Measurements from ENCODE around the gene PPHLN1. TPM values are rescaled to one million over a fixed set of nuclear protein-coding genes. Genes with fewer than 3 reads are reported as not detected.

The PPHLN1 gene
- total and polyA plus RNA-seq, 7 donors: 25.7 to 52.9 (median 28.9) TPM

- no peaks in the 10 kb centered on the region for H3K4me1 ChIP-seq
- no peak overlapping the region for H3K27ac ChIP-seq
- WGBS, 3 donors: 83 to 91% (median 87%) methylated on average over 6 of the region's 6 CpGs
- no peaks in the 10 kb centered on the region for H3K9me3 ChIP-seq
- ATAC-seq (no peak), DNase-seq (no peak)
- H3K36me3 ChIP-seq (ENCODE audit: insufficient read depth in 1 of 2, low read depth in 1 of 2): peaks cover 0 to 37% of the 10 kb centered on the region in 2 donors
- intact Hi-C loops (cut with DNase I): no loop called here
- TF ChIP-seq CTCF (IDR thresholded peaks at IDR 0.05): no peak
- no peaks in the 10 kb centered on the region for H3K27me3 ChIP-seq (ENCODE audit: insufficient read depth in 3 of 3, low read length in 2 of 3)
- no peak overlapping the region for H3K4me3 ChIP-seq
Observed at GRCh38 chr12:42309996-42310395, 16.0 kb upstream of the PPHLN1 start.

DNA sequence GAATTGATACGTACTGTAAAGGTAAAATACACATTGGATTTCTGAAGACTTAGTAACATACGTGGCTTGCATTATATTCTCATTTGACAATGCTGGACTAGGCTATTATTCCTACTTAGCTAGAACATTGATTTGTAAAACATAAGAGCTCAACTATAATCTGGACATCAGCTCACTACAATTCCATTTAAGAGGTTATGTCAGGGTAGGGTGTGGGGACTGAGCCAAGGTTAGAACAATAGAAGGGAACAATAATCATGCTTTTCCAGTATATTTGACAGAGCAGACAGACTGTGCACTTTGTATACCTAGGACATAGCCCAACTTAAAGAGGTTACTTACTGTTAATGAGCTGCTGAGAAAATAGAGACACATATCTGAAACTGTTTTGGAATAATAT lies 10.9 kb upstream of the PPHLN1 start:
- H3K27ac ChIP-seq: no peak overlapping the region
- WGBS, 3 donors: 79 to 85% (median 83%) methylated on average over 2 of the region's 2 CpGs
- no peak for ATAC-seq
- peaks cover 0 to 75% of the 10 kb centered on the region in 2 donors for H3K36me3 ChIP-seq (ENCODE audit: insufficient read depth in 1 of 2, low read depth in 1 of 2)
- H3K9me3 ChIP-seq: no peaks in the 10 kb centered on the region
- DNase-seq: no peak
- no peak overlapping the region for H3K4me3 ChIP-seq
- no peaks in the 10 kb centered on the region for H3K4me1 ChIP-seq
- no peaks in the 10 kb centered on the region for H3K27me3 ChIP-seq (ENCODE audit: insufficient read depth in 3 of 3, low read length in 2 of 3)
- intact Hi-C loops (cut with DNase I): no loop called here
- no peak for TF ChIP-seq CTCF (IDR thresholded peaks at IDR 0.05)

- H3K36me3 ChIP-seq (ENCODE audit: insufficient read depth in 1 of 2, low read depth in 1 of 2): peaks cover 0 to 59% of the 10 kb centered on the region in 2 donors
- TF ChIP-seq CTCF (IDR thresholded peaks at IDR 0.05): no peak
- ATAC-seq: no peak
- no peaks in the 10 kb centered on the region for H3K9me3 ChIP-seq
- no peaks in the 10 kb centered on the region for H3K27me3 ChIP-seq (ENCODE audit: insufficient read depth in 3 of 3, low read length in 2 of 3)
- intact Hi-C loops (cut with DNase I): no loop called here
- no peak overlapping the region for H3K4me3 ChIP-seq
- DNase-seq: no peak
- no peak overlapping the region for H3K27ac ChIP-seq
- no peaks in the 10 kb centered on the region for H3K4me1 ChIP-seq
Observed at GRCh38 chr12:42320796-42321195, 5.2 kb upstream of the PPHLN1 start.

GRCh38 chr12:42322567-42322966 lies 3.4 kb upstream of the PPHLN1 start:
- Histone ChIP-seq H3K4me1 (peaks cover 9% of the 10 kb centered on the region), H3K36me3 (ENCODE audit: insufficient read depth in 1 of 2, low read depth in 1 of 2) (peaks cover 0 to 41% of the 10 kb centered on the region in 2 donors), H3K9me3 (no peaks in the 10 kb centered on the region), H3K27ac (no peak overlapping the region), H3K27me3 (ENCODE audit: insufficient read depth in 3 of 3, low read length in 2 of 3) (no peaks in the 10 kb centered on the region), H3K4me3 (no peak overlapping the region)
- DNase-seq: no peak
- intact Hi-C loops (cut with DNase I): no loop called here
- no peak for TF ChIP-seq CTCF (IDR thresholded peaks at IDR 0.05)
- ATAC-seq: no peak

DNA sequence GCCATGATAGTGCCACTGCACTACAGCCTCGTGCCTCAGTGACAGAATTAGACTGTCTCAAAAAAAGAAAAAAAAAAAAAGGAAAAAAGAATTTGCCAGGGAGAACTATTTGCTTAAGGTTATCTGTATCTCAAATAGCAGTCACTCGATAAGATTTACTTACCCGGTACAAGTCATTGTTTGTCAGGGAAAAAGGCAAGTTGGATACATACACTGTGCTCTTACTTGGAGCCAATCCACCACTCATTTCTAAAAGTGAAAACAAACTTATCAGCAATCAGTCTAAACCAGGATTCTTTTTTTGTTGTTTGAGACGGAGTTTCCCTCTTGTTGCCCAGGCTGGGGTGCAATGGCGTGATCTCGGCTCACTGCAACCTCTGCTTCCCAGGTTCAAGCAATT lies 2.1 kb upstream of the PPHLN1 start:
- H3K4me1 ChIP-seq: peaks cover 11% of the 10 kb centered on the region
- peaks cover 0 to 33% of the 10 kb centered on the region in 2 donors for H3K36me3 ChIP-seq (ENCODE audit: insufficient read depth in 1 of 2, low read depth in 1 of 2)
- H3K27me3 ChIP-seq (ENCODE audit: insufficient read depth in 3 of 3, low read length in 2 of 3): no peaks in the 10 kb centered on the region
- H3K4me3 ChIP-seq: no peak overlapping the region
- no peak for DNase-seq
- no peaks in the 10 kb centered on the region for H3K9me3 ChIP-seq
- no peak for ATAC-seq
- H3K27ac ChIP-seq: no peak overlapping the region
- TF ChIP-seq CTCF (IDR thresholded peaks at IDR 0.05): no peak
- WGBS, 3 donors: 84 to 87% (median 84%) methylated on average over 6 of the region's 6 CpGs
- intact Hi-C loops (cut with DNase I): no loop called here
